HUES6 (cell line): Measurements from ENCODE around the gene PIEZO2.

Experiments
- H3K27ac ChIP-seq: 2 replicates; pipeline ENCODE4 v1.7.0; 2013; ENCODE audit warnings: low read depth, mild to moderate bottlenecking, low read length, inconsistent platforms
- H3K27me3 ChIP-seq: 2 replicates; pipeline ENCODE4 v1.6.1; 2013; ENCODE audit warnings: low read length; ENCODE audit not compliant: control insufficient read depth, insufficient read depth
- H3K36me3 ChIP-seq: 2 replicates; pipeline ENCODE4 v1.6.1; 2013; ENCODE audit warnings: low read length; ENCODE audit not compliant: control insufficient read depth, insufficient read depth
- H3K4me1 ChIP-seq: 2 replicates; pipeline ENCODE4 v1.6.1; 2013; ENCODE audit warnings: low read length; ENCODE audit not compliant: control insufficient read depth, insufficient read depth
- H3K4me3 ChIP-seq: 2 replicates; pipeline ENCODE4 v1.5.1; 2013; ENCODE audit warnings: low read depth, low read length
- H3K9ac ChIP-seq: one replicate; pipeline ENCODE4 v1.6.1; 2013; ENCODE audit warnings: mild to moderate bottlenecking, low read length
- H3K9me3 ChIP-seq: 2 replicates; pipeline ENCODE4 v1.6.1; 2013; ENCODE audit warnings: low read depth, low read length; ENCODE audit not compliant: control insufficient read depth, insufficient read depth

Gene PIEZO2

GRCh38 chr18:10682368-10682714, 467.0 kb downstream of the PIEZO2 start:
- no peaks in the 10 kb centered on the region for H3K4me1 ChIP-seq
- no peaks in the 10 kb centered on the region for H3K27me3 ChIP-seq
- no peak overlapping the region for H3K4me3 ChIP-seq
- no peaks in the 10 kb centered on the region for H3K9me3 ChIP-seq
- no peak overlapping the region for H3K9ac ChIP-seq
- no peaks in the 10 kb centered on the region for H3K36me3 ChIP-seq
- H3K27ac ChIP-seq, result no peak overlapping the region

DNA sequence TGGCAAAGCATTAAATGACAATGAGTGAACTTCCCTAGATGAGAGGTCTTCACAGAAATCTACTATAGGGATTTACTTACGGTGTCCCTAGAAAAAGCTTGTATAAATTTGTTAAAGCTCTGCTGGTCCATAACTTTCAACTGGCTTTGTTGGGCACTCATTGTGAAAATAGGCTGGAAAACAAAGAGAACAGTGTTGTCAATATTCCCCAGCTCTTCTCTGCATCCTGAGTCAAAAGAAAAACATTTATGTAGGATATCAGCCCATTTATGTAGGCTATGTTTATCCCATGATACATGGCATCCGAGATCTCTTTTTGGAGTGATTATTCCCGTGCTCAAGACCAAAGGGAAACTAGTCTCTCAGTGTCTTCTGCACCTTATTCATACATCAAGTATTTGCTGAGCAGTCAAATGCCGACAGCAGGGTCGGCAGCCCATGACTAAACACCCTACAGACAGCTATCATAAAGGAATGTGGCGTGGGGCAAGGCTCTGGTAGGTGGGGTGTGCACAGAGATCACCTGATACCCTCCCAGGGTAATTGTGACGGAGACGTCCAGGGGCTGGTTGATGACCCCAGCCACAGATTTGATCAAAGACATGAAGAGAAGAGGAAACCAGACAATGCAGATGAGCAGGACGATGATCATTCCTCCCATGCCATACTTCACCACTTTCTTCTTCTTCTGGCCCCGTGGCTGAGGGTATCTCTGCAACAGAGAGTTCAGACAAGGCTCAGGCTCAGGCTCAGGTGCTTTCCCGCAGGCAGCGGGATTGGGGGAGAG, 467.6 kb downstream of the PIEZO2 start:
- no peaks in the 10 kb centered on the region for H3K4me1 ChIP-seq
- H3K36me3 ChIP-seq, result no peaks in the 10 kb centered on the region
- H3K4me3 ChIP-seq, result no peak overlapping the region
- no peak overlapping the region for H3K9ac ChIP-seq
- H3K27me3 ChIP-seq, result no peaks in the 10 kb centered on the region
- no peaks in the 10 kb centered on the region for H3K9me3 ChIP-seq
- H3K27ac ChIP-seq, result no peak overlapping the region

GRCh38 chr18:10680271-10680596, 469.1 kb downstream of the PIEZO2 start:
- Histone ChIP-seq H3K9ac (no peak overlapping the region), H3K27ac (no peak overlapping the region), H3K4me3 (no peak overlapping the region), H3K4me1 (no peaks in the 10 kb centered on the region), H3K9me3 (no peaks in the 10 kb centered on the region), H3K27me3 (no peaks in the 10 kb centered on the region), H3K36me3 (no peaks in the 10 kb centered on the region)

DNA sequence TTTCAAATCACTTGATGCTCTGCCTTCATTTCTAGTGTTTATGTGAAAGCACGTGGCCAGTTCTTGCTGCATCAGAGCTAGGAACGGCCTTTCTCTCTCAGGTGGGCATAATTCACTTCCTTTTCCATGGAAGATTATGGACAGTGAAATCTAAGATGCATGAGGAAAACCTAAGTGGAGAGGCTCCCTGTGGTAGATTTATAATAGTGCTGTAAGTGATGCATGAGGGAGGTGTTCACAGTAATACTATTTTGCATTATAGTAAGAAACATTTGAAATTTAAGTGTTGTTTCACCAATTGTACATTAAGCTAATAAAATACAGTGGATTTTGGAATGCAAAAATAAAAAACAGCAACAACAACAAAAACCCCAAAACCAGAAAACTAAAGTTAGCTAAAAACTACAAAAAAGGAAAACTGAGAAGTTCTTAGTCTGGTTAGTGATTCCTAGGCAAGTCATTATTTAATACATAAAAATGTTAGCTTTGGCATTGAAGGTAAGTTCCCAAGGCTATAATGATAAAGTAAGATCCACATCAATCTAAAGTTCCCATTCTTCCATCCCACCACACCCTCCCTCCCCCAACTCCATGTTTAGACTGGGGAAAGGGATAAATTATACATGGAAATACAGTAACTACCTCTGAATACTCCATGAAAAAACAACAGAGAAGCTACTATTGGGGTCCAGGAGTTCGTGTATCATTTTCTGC, 469.7 kb downstream of the PIEZO2 start:
- Histone ChIP-seq H3K36me3 (no peaks in the 10 kb centered on the region), H3K9me3 (no peaks in the 10 kb centered on the region), H3K4me1 (no peaks in the 10 kb centered on the region), H3K9ac (no peak overlapping the region), H3K27me3 (no peaks in the 10 kb centered on the region), H3K27ac (no peak overlapping the region), H3K4me3 (no peak overlapping the region)

GRCh38 chr18:10671441-10671840, 477.9 kb downstream of the PIEZO2 start:
- no peaks in the 10 kb centered on the region for H3K36me3 ChIP-seq
- no peak overlapping the region for H3K4me3 ChIP-seq
- no peaks in the 10 kb centered on the region for H3K9me3 ChIP-seq

GRCh38 chr18:10670856-10671255, 478.5 kb downstream of the PIEZO2 start:
- Histone ChIP-seq H3K36me3 (no peaks in the 10 kb centered on the region), H3K4me3 (no peak overlapping the region), H3K27ac (no peak overlapping the region), H3K4me1 (no peaks in the 10 kb centered on the region), H3K9me3 (no peaks in the 10 kb centered on the region), H3K27me3 (no peaks in the 10 kb centered on the region), H3K9ac (no peak overlapping the region)

More at GRCh38 chr18:10671441-10671840, 477.9 kb downstream of the PIEZO2 start:
- Histone ChIP-seq H3K4me1 (no peaks in the 10 kb centered on the region), H3K27ac (no peak overlapping the region), H3K27me3 (no peaks in the 10 kb centered on the region), H3K9ac (no peak overlapping the region)

- no peaks in the 10 kb centered on the region for H3K9me3 ChIP-seq
- no peak overlapping the region for H3K27ac ChIP-seq
- no peak overlapping the region for H3K9ac ChIP-seq
- H3K27me3 ChIP-seq, result no peaks in the 10 kb centered on the region
- no peaks in the 10 kb centered on the region for H3K4me1 ChIP-seq
- H3K4me3 ChIP-seq, result no peak overlapping the region
- no peaks in the 10 kb centered on the region for H3K36me3 ChIP-seq
Observed at GRCh38 chr18:10669441-10670100, 479.8 kb downstream of the PIEZO2 start.

DNA sequence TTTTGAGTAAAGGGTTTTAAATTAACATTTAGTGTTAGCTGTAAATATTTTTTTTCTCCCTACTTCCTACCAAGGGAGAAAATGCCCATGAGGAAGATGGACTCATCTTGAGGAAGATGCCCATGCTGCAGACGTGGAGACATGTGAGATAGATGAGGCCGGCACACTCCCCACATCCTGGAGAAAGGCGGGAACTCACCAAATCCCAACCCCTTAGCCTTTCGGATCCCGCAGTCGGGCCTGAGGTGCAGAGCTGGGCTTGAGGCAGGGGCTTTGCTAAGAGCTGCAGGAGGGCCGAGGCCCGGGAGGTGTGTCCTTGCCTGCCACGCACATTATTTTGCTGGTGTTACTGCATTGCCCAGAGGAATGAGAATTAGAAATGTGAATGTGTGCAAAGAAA, 485.6 kb downstream of the PIEZO2 start:
- Histone ChIP-seq H3K4me3 (no peak overlapping the region), H3K4me1 (peaks cover 16% of the 10 kb centered on the region; the same call in 1 of the 2 replicates), H3K27ac (no peak overlapping the region), H3K9ac (no peak overlapping the region), H3K9me3 (no peaks in the 10 kb centered on the region), H3K36me3 (no peaks in the 10 kb centered on the region), H3K27me3 (no peaks in the 10 kb centered on the region)

- H3K4me3 ChIP-seq, result no peak overlapping the region
- no peak overlapping the region for H3K9ac ChIP-seq
- H3K36me3 ChIP-seq, result no peaks in the 10 kb centered on the region
- H3K27me3 ChIP-seq, result no peaks in the 10 kb centered on the region
- H3K9me3 ChIP-seq, result no peaks in the 10 kb centered on the region
- H3K4me1 ChIP-seq, result peaks cover 20% of the 10 kb centered on the region; the same call in 1 of the 2 replicates
- H3K27ac ChIP-seq, result no peak overlapping the region
Observed at GRCh38 chr18:10661317-10661716, 488.1 kb downstream of the PIEZO2 start.

DNA sequence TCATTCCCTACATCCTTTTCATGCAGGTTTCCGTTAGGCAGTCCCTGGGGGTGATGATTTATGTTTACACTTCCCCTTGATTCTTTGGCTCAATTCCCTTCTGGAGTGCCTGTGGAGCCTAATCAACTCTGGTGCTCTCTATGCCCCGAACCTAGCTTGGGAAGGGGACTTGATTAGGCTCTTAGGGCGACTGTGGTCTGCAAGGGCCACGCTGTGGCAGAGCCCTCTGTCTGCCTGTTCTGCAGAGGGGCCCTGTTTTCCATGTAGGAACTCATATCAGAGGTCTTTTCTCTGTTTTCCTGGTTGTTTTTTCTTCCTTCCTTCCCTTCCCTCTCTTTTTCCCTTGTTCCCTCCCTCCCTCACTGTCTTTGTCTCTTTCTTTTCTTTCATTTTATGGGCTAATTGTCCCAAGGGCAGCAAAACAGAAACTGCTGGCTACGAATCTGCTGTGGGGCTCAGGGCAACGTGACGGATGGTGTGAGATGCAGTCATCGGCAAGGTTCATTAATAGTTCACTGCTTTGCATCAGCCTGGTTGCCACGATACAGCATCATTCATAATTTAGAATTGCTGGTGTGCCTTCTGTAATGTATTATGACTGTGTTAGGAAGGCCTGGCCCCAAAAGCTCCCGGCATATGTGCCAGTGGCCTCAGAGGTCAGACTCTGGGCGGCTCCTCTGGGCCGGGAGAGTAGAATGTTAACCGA, 489.0 kb downstream of the PIEZO2 start:
- H3K4me3 ChIP-seq, result no peak overlapping the region
- no peak overlapping the region for H3K9ac ChIP-seq
- no peaks in the 10 kb centered on the region for H3K36me3 ChIP-seq
- no peaks in the 10 kb centered on the region for H3K27me3 ChIP-seq
- H3K9me3 ChIP-seq, result no peaks in the 10 kb centered on the region
- H3K27ac ChIP-seq, result no peak overlapping the region
- peaks cover 20% of the 10 kb centered on the region; the same call in 1 of the 2 replicates for H3K4me1 ChIP-seq
